Endothelial cell (in vitro differentiated cells): ENCODE results near the gene RRAS. TPM values are rescaled to one million over a fixed set of nuclear protein-coding genes. Genes with fewer than 3 reads are reported as not detected.

Experiments
- DNase-seq: peaks from one replicate; pipeline ENCODE4 v3.0.0; 2021; ENCODE audit warnings: low spot score
- H3K27ac Mint-ChIP-seq: one replicate; pipeline ENCODE4 v1.8.0; 2021; ENCODE audit warnings: mixed read lengths, inconsistent platforms; ENCODE audit not compliant: unreplicated experiment
- H3K27me3 Mint-ChIP-seq: one replicate; pipeline ENCODE4 v1.8.0; 2021; ENCODE audit warnings: mild to moderate bottlenecking, moderate library complexity, mixed read lengths, inconsistent platforms; ENCODE audit not compliant: unreplicated experiment
- H3K36me3 Mint-ChIP-seq: one replicate; pipeline ENCODE4 v1.8.0; 2021; ENCODE audit warnings: mild to moderate bottlenecking, low read depth, mixed read lengths, inconsistent platforms; ENCODE audit not compliant: unreplicated experiment
- H3K4me1 Mint-ChIP-seq: one replicate; pipeline ENCODE4 v1.8.0; 2021; ENCODE audit warnings: mild to moderate bottlenecking, mixed read lengths, inconsistent platforms; ENCODE audit not compliant: unreplicated experiment
- H3K4me3 Mint-ChIP-seq: one replicate; pipeline ENCODE4 v1.8.0; 2021; ENCODE audit warnings: mild to moderate bottlenecking, mixed read lengths, inconsistent platforms; ENCODE audit not compliant: unreplicated experiment
- H3K9me3 Mint-ChIP-seq: one replicate; pipeline ENCODE4 v1.8.0; 2021; ENCODE audit warnings: mixed read lengths, inconsistent platforms; ENCODE audit not compliant: unreplicated experiment
- CTCF ChIP-seq: fragments of 200-600 bp; sonication (generic); IDR thresholded peaks from one replicate; pipeline ENCODE4 v1.5.0; 2021; ENCODE audit warnings: antibody characterized with exemption; ENCODE audit not compliant: unreplicated experiment
- total RNA-seq: library from RNA; stranded (reverse); fragmentation: NEBNext Ultra II Directional; extraction: Animal tissue kit (Norgen Biotek cat#: 25700); gene quantifications from one replicate; pipeline ENCODE4 v1.2.1, GENCODE V29; 2021; ENCODE audit not compliant: unreplicated experiment

RRAS gene
- total RNA-seq, 1 donor from 2014 or later, result 23.9 TPM

- Mint-ChIP-seq H3K27me3 (peaks cover 14% of the 10 kb centered on the region), H3K4me3 (no peak overlapping the region), H3K4me1 (peaks cover 41% of the 10 kb centered on the region), H3K36me3 (peaks cover 39% of the 10 kb centered on the region), H3K9me3 (no peaks in the 10 kb centered on the region), H3K27ac (peak overlapping the region; percentile 67)
- no peak for TF ChIP-seq CTCF
- no peak for DNase-seq
Observed at GRCh38 chr19:49645592-49645991, 5.6 kb upstream of the RRAS start.

- no peak for TF ChIP-seq CTCF
- no peaks in the 10 kb centered on the region for H3K9me3 Mint-ChIP-seq
- H3K27ac Mint-ChIP-seq, result peak overlapping the region; percentile 75
- peaks cover 27% of the 10 kb centered on the region for H3K36me3 Mint-ChIP-seq
- H3K4me3 Mint-ChIP-seq, result peak overlapping the region; percentile 100
- peaks cover 43% of the 10 kb centered on the region for H3K4me1 Mint-ChIP-seq
- H3K27me3 Mint-ChIP-seq, result peaks cover 23% of the 10 kb centered on the region
- DNase-seq, result no peak
Observed at GRCh38 chr19:49643466-49643865, 3.5 kb upstream of the RRAS start.

- Mint-ChIP-seq H3K4me3 (peak overlapping the region; percentile 100), H3K27me3 (peaks cover 28% of the 10 kb centered on the region), H3K9me3 (no peaks in the 10 kb centered on the region), H3K4me1 (peaks cover 49% of the 10 kb centered on the region), H3K27ac (peak overlapping the region; percentile 95), H3K36me3 (peaks cover 27% of the 10 kb centered on the region)
- no peak for DNase-seq
- no peak for TF ChIP-seq CTCF
Observed at GRCh38 chr19:49642492-49643035, 2.6 kb upstream of the RRAS start.

GRCh38 chr19:49641688-49642491 is 1.9 kb upstream of the RRAS start, which contains the start of gene SCAF1:
Gene SCAF1, plus strand, starts transcription at chr19:49642209. Its CDS starts 2,818 bp downstream, at chr19:49645027.
- peak within 1 kb of the TSS; percentile 100 for H3K4me3 Mint-ChIP-seq
- peaks cover 51% of the 10 kb centered on the region for H3K4me1 Mint-ChIP-seq
- peaks cover 21% of the 10 kb centered on the region for H3K36me3 Mint-ChIP-seq
- H3K27ac Mint-ChIP-seq, result peak within 1 kb of the TSS; percentile 99
- peak; percentile 99 for DNase-seq
- no peak for TF ChIP-seq CTCF
- no peaks in the 10 kb centered on the region for H3K9me3 Mint-ChIP-seq
- peaks cover 31% of the 10 kb centered on the region for H3K27me3 Mint-ChIP-seq
